Esophagus squamous epithelium (tissue), 4 donors: ENCODE results near the gene NT5DC4.
"Not testable (repeated sequence)": the region's sequence is repeated elsewhere in the genome, so short reads cannot be mapped to it uniquely, and the experiment has no call there.

Experiments
- CTCF ChIP-seq, 6 experiments: fragments of 450-650 bp in 4 of 6; fragments of 200-600 bp in 2 of 6; sonication (generic) in 2 of 6; IDR thresholded peaks; one replicate each; pipeline ENCODE4 v1.5.1; 2016 to 2019; ENCODE audit warnings: antibody characterized with exemption in 6 of 6, mild to moderate bottlenecking in 4 of 6, moderate library complexity in 4 of 6
- POLR2A ChIP-seq, 4 donors: fragments of 450-650 bp; IDR thresholded peaks; one replicate each; pipeline ENCODE4 v1.6.1; 2017; ENCODE audit warnings: antibody characterized with exemption in 4 of 4, mild to moderate bottlenecking in 4 of 4, moderate library complexity in 3 of 4

- not testable (repeated sequence) for TF ChIP-seq POLR2A, CTCF (IDR thresholded peaks at IDR 0.05)
Observed at GRCh38 chr2:112706947-112707346, 13.9 kb upstream of the NT5DC4 start.
